ENCODE results near the gene LILRB2.
A peak's percentile ranks its signal among the peaks of the same experiment; 100 is the strongest.
"Not testable (repeated sequence)": the region's sequence is repeated elsewhere in the genome, so short reads cannot be mapped to it uniquely, and the experiment has no call there.

Gene LILRB2

DNA sequence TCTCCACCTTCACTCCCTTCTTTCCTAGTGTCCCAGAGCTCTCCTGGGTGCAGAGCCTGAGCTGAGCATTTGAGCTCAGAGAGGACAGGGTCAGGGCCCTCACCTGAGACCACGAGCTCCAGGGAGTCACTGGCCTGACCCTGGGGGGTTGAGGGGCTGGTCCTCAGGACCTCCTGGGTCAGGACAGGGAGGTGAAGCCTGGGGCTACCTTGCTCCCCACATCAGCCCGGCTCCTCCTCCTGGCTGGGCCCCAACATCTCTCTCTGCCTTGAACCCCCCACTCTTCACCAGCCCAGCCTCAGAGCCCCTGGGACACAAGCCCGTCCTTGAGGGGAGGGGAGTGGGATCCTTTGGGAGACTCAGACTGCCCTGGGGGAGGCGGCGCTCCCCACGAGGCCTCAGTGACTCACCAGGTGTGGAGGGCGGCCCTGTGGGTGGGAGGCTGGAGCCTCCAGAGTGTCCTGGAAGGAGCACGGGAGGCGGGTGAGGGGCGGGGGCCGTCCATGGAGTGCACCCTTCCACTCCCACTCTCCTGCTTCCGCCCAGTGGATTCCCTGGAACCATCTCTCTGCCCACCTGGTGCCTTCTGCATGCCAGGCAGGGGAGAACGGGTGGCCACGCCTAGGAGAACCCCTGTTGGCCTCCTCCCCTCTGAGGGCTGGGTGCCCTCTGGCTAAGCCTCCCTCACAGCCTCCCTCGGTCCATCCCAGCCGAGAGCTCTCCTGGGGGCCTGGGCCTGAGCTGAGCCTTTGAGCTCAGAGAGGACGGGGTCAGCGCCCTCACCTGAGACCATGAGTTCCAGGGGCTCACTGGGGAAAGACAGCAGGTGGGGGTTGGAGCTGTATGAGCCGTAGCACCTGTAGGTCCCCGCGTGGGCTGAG is 41.2 kb downstream of the LILRB2 start:
- DNase-seq: not testable (repeated sequence)

- DNase-seq: no peak
Measured at GRCh38 chr19:54233941-54234340, 47.0 kb downstream of the LILRB2 start.

GRCh38 chr19:54231077-54231931 is 49.6 kb downstream of the LILRB2 start:
- peak; percentile 86 for DNase-seq

DNA sequence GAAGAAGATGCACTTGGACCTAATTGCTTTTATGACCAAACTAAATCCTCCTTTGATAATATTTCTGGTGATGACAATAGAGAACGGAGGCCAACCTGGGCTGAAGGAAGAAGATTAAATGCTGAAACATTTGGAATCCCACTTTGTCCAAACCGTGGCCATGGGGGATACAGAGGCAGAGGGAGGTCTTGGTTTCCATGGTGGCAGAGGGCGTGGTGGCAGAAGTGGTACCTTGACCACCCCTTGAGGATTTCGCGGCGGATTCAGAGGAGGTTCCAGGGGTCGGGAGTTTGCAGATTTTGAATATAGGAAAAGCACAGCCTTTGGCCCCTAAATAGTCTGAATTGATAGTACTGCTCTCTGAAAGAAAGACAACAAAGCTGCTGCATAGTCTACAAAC is 50.9 kb downstream of the LILRB2 start:
- no peak for DNase-seq

DNA sequence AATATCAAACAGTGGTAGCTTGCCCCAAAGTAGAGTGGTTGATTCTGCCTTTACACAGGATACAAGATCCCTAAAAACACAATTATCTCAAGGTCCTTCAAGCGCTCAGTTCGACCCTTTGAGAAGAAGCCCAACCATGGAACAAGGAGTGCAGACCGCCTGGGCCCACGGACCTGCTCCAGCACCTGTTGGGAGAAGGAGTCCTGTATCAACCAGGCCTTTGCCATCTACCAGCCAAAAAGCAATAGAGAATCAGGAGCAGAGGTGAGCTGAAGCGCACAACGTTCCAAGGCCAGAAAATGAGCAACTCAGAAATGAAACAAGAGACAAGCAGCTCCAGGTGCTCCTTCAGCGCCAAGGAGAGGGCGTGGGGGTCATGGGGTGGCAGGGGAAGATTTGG is 51.8 kb downstream of the LILRB2 start:
- no peak for DNase-seq

- DNase-seq: not testable (repeated sequence)
Measured at GRCh38 chr19:54224619-54225018, 56.3 kb downstream of the LILRB2 start.

GRCh38 chr19:54223937-54224281 is 57.0 kb downstream of the LILRB2 start:
- not testable (repeated sequence) for DNase-seq
